GM21737 (cell line): ENCODE measurements around the gene VSTM5.
A peak's percentile ranks its signal among the peaks of the same experiment; 100 is the strongest.
"Not testable (repeated sequence)": the region's sequence is repeated elsewhere in the genome, so short reads cannot be mapped to it uniquely, and the experiment has no call there.

ENCODE experiments used
- ATAC-seq: cut with Tn5 transposase; IDR thresholded peaks from one replicate; pipeline ENCODE4 v1.9.1; 2021; ENCODE audit warnings: mild to moderate bottlenecking, moderate library complexity; ENCODE audit not compliant: unreplicated experiment

The VSTM5 gene

DNA sequence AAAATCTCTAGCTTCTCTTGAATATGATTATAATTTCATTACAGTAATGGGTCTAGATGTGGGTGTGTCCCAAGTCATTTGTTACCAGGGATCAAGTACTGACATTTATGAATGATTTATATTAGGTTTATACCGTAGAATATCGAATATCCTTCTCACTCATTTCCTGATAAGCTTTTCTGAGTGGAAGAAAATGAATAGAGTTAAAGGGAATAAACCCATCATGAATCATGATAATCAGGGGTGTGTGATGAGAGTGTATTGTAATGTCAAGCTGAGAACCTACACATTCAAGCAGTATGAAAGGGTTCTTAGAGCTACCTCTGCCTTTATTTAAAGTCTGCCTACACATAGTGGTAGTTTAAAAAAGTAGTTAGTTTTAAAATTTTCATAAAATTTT lies 49.1 kb downstream of the VSTM5 start:
- no peak for ATAC-seq

DNA sequence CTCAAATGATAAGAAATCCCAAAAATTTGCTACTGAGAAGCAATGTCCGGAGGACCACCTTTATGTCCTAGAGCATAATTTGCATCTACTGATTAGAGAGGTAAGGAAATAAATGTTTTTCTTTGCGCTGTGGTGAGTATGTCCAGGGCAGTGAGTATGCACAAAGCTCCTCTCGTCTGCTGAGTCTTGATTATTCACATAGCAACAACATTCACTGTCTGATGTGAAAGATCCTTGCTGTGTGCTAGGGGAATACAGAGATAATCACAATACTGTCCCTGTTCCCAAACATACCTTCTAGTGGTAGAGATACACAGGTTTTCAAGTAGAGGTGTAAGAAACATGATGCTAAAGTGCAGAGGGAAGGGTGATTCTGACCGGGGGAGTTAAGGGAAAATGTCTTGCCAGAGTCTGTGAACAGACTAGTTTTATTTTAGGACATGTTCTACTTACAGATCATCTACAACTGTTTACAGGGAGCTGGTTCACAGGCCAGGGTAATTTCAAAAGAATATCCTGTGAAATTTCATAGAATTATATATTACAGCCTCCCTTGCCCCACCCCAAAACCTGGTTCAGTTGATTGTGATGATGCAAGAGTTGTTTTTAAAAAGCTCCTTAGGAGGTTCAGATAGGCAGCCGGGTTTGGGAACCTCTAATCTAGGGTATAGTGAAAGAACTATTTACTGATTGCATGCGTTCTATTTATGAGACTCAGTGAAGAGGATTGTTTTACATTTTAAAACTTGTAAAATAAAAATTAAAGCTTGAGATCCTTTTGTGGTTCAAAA lies 53.8 kb downstream of the VSTM5 start:
- no peak for ATAC-seq

DNA sequence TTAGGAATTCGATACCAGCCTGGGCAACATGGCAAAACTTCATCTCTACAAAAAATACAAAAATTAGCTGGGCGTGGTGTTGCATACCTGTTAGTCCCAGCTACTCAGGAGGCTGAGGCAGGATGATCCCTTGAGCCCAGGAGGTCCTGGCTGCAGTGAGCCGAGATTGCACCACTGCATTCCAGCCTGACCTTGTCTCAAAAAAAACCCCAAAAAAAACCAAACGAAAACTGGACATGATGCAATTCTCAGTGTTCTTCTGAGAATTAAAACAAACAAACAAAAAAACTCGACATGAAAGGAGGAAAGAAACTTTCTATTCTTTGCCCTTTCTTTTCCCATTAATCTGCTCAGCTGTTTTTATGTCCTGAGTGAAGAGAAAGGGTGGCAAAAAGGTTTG lies 58.9 kb downstream of the VSTM5 start:
- ATAC-seq: no peak

DNA sequence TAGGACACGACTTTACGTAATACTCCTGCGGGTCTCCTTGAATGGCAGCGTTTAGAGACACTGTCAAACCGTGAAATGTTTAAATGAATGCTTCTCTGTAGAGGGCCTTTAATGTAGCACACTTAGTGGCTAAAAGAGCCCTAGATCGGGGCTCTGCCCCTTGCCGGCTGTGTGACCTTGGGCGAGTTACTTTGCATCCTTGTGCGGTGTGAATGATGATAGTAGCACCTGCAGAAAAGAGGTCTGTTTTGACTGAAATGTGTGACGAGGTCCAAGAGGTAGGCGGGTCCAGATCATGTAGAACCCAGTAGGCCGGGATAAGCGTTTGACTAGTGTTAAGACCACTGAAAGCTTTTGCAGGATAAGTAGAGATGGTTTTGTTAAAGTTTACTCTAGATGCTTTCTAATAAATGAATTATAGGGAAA lies 65.5 kb downstream of the VSTM5 start:
- peak; percentile 27 for ATAC-seq

DNA sequence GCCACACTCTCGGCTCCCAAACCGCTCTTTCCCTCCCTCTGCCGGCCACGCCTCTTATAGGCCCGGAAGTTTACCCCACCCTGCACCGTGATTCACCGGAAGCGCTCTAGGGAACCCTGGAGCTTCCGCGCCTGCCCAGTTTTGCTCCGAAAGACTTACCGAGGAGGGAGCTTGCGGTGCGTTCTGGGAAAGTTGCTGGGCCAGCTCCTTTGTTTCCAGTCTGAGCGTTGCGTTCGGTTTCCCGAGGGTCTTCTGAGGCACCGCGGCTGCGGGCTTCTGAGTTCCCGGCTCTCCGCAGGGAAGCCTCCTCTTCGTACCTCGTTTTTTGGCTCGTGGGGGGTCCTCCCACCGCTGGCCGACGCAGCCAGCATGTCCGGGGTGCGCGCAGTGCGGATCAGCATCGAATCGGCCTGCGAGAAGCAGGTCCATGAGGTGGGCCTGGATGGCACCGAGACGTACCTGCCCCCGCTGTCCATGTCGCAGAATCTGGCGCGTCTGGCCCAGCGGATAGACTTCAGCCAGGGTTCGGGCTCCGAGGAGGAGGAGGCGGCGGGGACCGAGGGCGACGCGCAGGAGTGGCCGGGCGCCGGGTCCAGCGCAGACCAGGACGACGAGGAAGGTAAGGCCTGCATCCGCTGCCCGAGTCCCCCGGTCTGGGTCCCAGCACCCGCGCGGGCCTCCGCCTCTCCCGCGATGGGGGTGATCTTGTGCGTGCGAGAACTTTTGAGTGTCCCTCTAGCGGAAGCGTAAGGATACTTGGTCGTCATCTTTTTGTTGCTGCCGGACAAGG lies 66.1 kb downstream of the VSTM5 start, which contains the start of gene MED17:
TSS of gene MED17 (plus strand) at position 138 of the 790 bp plus-strand sequence. CDS start at position 370, 232 bp downstream.
- peak; percentile 96 for ATAC-seq

DNA sequence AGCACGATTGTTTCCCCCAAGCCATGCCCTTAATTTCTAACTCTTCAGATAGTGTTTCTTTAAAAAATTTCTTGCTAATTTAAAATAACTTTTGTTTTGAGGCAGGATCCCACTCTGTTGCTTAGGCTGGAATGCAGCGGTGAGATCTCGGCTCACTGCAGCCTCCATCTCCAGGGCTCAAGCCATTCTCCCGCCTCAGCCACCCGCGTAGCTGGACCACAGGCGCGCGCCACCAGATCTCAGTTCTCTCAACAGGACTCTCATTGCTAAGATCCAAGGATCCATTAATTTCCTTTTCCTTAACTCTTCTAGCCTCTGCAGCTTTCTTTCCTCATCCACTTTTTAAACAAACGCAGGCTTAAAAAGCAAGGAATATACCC lies 66.7 kb downstream of the VSTM5 start:
- ATAC-seq: peak; percentile 40

DNA sequence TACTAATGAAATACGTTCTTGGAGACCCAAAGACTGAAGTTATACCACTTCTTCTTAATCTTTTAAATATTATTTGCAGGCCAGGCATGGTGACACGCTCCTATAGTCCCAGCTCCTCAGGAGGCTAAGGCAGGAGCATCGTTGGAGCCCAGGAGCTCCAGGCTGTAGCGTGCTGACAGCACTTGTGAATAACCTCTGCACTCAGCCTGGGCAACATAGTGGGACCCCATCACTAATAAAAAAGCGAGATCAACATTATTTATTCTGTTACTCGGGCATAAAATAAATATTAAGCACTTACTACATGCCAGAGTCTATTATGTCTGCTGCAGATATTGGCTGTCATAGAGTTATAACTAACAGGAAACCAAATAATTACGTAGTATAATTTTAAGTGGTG lies 67.1 kb downstream of the VSTM5 start:
- no peak for ATAC-seq

DNA sequence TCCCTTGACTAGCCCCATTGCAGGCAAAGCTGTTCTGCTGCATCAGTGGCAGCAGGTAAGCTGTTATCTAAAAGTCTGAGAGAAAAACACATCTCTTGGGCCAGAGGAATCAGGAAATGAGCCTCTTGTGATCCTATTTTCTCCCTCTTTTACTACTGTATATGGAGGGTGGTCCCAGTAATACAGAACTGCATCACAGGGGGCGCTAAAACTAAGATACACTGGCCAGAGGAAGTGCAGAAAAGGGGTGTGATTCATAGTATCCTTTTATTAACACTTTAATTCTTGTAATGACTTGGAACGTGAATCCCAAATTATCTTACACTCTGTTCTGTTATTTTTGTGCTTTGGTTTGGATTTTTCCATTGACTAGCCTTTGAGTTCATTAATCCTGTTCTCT lies 75.1 kb downstream of the VSTM5 start:
- ATAC-seq: no peak

DNA sequence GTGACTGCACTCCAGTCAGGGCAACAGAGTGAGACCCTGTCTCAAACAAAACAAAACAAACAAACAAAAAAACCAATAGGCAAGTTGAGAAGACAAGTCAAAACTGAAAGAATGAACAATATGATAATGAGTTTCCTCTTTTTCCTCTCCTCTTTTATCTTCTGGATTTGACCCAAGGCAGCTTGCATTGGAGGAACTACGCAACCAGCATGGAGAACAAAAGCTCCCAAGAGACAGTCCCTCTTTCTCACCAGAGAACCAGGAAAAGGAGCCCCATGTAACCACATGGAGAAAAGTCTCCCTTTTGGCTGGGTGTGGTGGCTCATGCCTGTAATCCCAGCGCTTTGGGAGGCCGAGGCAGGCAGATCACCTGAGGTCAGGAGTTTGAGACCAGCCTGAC lies 75.9 kb downstream of the VSTM5 start:
- ATAC-seq: not testable (repeated sequence)

DNA sequence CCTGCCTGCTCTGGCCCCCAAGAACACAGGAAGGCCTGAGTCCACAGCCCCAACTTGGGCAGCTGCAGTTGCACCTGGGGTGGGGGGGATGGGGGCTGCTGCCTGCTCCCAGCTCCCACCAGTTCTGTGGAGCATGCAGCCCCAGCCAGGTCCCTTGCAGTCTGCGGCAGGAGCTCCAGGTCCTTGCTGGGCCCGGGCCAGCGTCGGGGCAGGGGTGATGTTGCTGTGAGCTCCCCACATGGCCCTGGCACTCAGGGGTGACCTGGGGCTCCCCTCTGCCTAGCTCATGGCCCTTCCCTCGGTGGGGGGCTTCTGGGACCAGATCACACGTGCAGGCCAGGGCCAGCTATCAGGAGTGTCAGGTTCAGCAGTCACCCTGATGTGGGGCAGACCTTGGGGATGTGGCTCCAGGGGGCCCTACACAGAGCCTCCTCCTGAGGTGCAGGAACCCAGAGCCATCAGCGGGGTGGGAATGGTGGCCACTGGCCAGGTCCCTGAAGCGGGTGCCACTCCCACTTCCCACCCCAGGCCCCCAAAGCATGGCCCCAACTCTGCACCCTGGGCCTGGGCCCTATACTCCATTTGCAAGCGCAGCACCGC lies 76.7 kb downstream of the VSTM5 start:
- ATAC-seq: no peak

DNA sequence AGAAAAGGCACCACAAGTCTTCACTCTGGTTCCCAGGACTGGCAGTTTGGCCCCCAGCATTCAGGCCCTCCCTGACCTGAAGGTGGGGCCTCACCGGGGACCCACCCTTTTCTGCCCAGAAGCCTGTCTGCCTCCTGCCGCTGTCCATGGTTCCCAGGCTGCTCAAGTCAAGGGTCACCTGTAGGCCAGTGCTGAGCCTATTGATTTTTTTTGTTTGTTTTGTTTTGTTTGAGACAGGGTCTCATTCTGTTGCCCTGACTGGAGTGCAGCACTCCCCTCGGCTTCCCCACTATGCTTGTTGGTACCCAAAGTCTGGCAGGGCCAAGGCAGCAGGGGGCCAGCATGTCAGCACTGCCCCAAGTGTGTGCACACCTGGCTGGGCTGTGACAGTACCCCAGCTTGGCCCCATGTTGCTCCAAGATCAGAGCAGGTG lies 77.4 kb downstream of the VSTM5 start:
- no peak for ATAC-seq

DNA sequence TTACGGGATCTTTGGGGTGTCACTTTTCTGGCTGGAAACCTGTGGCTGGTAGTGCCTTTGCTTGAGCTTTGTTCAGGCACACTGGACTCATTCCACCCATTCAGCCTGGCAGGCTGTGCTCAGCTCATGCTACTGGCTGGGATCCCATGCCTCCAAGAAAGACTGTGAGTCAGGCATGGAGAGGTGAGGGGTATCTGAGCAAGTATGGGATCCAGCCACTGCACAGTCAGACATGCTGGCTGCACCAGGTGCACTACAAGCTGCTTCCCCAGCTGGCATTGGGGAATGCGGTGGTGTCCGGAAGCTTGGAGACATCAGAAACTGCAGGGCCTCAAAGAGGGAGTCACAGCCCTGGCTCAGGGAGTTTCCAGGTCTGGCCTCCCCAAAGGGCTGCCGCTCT lies 78.3 kb downstream of the VSTM5 start:
- ATAC-seq: no peak

DNA sequence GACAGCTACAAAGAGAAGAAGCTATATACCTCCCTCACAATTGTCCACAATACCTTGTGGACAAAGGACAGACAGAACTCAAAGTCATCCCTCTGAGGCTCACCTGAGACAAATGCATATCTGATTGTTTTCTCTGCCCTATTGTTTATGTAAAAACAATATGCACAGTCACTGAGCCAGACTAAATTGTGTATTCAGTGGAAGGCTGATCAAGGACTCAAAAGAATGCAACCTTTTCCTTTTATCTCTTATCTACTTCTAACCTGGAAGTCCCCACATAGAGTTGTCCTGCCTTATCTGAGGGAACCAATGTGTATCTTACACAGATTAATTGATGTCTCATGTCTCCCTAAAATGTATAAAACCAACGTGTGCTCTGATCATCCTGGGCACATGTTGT lies 80.3 kb downstream of the VSTM5 start:
- no peak for ATAC-seq
